Measurements from ENCODE around the gene TSPYL6.

DNA sequence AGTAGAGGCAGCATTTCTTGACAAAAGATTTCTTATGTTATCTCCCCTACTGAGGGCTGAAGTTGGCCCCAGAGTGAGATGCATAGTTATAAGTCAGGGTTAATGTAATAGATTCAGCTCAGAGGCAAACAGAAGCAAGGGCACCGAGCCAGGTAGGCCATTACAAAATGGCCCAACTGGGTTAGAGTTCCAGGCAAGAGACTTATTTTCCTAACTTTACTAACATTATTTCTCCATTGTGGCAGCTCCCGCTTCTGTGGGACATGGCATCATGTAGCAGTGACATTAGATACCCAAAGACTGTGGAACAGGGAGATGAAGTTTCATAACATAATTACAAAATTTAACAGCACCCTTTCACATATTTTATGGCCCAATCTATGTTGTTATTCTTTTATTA, 27.1 kb downstream of the TSPYL6 start:
- TF ChIP-seq, protein P1, sequence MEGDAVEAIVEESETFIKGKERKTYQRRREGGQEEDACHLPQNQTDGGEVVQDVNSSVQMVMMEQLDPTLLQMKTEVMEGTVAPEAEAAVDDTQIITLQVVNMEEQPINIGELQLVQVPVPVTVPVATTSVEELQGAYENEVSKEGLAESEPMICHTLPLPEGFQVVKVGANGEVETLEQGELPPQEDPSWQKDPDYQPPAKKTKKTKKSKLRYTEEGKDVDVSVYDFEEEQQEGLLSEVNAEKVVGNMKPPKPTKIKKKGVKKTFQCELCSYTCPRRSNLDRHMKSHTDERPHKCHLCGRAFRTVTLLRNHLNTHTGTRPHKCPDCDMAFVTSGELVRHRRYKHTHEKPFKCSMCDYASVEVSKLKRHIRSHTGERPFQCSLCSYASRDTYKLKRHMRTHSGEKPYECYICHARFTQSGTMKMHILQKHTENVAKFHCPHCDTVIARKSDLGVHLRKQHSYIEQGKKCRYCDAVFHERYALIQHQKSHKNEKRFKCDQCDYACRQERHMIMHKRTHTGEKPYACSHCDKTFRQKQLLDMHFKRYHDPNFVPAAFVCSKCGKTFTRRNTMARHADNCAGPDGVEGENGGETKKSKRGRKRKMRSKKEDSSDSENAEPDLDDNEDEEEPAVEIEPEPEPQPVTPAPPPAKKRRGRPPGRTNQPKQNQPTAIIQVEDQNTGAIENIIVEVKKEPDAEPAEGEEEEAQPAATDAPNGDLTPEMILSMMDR (conservative IDR thresholded peaks at IDR 0.05; ENCODE audit: low read depth, low read length): no peak
- TF ChIP-seq EZH2phosphoT487 (IDR thresholded peaks at IDR 0.05; ENCODE audit: borderline replicate concordance, low read length) (no peak), EZH2 (IDR thresholded peaks at IDR 0.05; ENCODE audit: low read length, unreplicated experiment) (no peak)

Measured in PC-3 (cell line).